ENCODE data around the gene ARAP3.

Gene ARAP3

GRCh38 chr5:141605523-141606277, 76.3 kb downstream of the ARAP3 start:
- TF ChIP-seq CTCF (IDR thresholded peaks at IDR 0.05; ENCODE audit: low read depth, low read length), result no peak
- DNase-seq (ENCODE audit: extremely low read depth, low read depth), result no peak

- peak; percentile 70 for DNase-seq (ENCODE audit: extremely low read depth, low read depth)
These were observed 77.9 kb downstream of the ARAP3 start for GRCh38 chr5:141603923-141604717.

More at GRCh38 chr5:141603923-141604717, 77.9 kb downstream of the ARAP3 start:
- no peak for TF ChIP-seq CTCF (IDR thresholded peaks at IDR 0.05; ENCODE audit: low read depth, low read length)

All from AG09319 (cell line).